Bronchial epithelial cell (primary cell): Measurements from ENCODE around the gene GSX2. TPM values are rescaled to one million over a fixed set of nuclear protein-coding genes. Genes with fewer than 3 reads are reported as not detected.

Experiments used
- DNase-seq: peaks from one replicate; pipeline ENCODE4 v3.0.0-alpha.2; 2010; ENCODE audit warnings: low read depth
- FAIRE-seq: peaks from 2 replicates; lab custom pipeline; 2011; peaks lifted over from hg19 to GRCh38; lab: Jason Lieb, UNC
- H3K27me3 ChIP-seq: 2 replicates; pipeline ENCODE4 v1.5.1; 2011; ENCODE audit warnings: low read length; ENCODE audit not compliant: control insufficient read depth, insufficient read depth
- H3K36me3 ChIP-seq: 2 replicates; pipeline ENCODE4 v1.5.1; 2011; ENCODE audit warnings: low read length; ENCODE audit not compliant: control insufficient read depth, insufficient read depth
- H3K4me3 ChIP-seq: 2 replicates; pipeline ENCODE4 v1.5.1; 2011; ENCODE audit warnings: mild to moderate bottlenecking, low read depth, low read length, control low read depth
- CTCF ChIP-seq: IDR thresholded peaks from 2 replicates; pipeline ENCODE4 v1.5.1; 2011; ENCODE audit warnings: mild to moderate bottlenecking, moderate library complexity, low read length, control low read depth, inconsistent platforms; ENCODE audit not compliant: insufficient read depth, severe bottlenecking
- total RNA-seq: library from RNA; depleted of rRNA; stranded (reverse); fragments of >200 nt; gene quantifications from 2 replicates; pipeline ENCODE4 v1.2.1, GENCODE V29; 2014

GSX2 gene
- total RNA-seq, 1 donor from 2014 or later: not detected

- H3K27me3 ChIP-seq: no peaks in the 10 kb centered on the region
- TF ChIP-seq CTCF: no peak
- H3K4me3 ChIP-seq: no peak overlapping the region
- FAIRE-seq: peak; percentile 91
- no peaks in the 10 kb centered on the region for H3K36me3 ChIP-seq
- DNase-seq: peak; percentile 97
Observed at GRCh38 chr4:54085284-54085683, 14.7 kb upstream of the GSX2 start.

- no peak for DNase-seq
- Histone ChIP-seq H3K36me3 (no peaks in the 10 kb centered on the region), H3K4me3 (no peak overlapping the region), H3K27me3 (peaks cover 14% of the 10 kb centered on the region)
- TF ChIP-seq CTCF: no peak
- no peak for FAIRE-seq
Observed at GRCh38 chr4:54089875-54090274, 10.1 kb upstream of the GSX2 start.

GRCh38 chr4:54090404-54090803, 9.6 kb upstream of the GSX2 start:
- Histone ChIP-seq H3K36me3 (no peaks in the 10 kb centered on the region), H3K4me3 (no peak overlapping the region), H3K27me3 (peaks cover 19% of the 10 kb centered on the region)
- FAIRE-seq (no peak), DNase-seq (no peak)
- no peak for TF ChIP-seq CTCF

- no peak for TF ChIP-seq CTCF
Observed at GRCh38 chr4:54090804-54091623, 8.9 kb upstream of the GSX2 start.

GRCh38 chr4:54091637-54092404, 8.1 kb upstream of the GSX2 start:
- FAIRE-seq (no peak), DNase-seq (peak; percentile 46)
- Histone ChIP-seq H3K27me3 (peaks cover 27% of the 10 kb centered on the region), H3K36me3 (no peaks in the 10 kb centered on the region), H3K4me3 (peak overlapping the region; percentile 37)
- TF ChIP-seq CTCF: no peak

More at GRCh38 chr4:54090804-54091623, 8.9 kb upstream of the GSX2 start:
- Histone ChIP-seq H3K27me3 (peaks cover 21% of the 10 kb centered on the region), H3K4me3 (peak overlapping the region; percentile 37), H3K36me3 (no peaks in the 10 kb centered on the region)
- FAIRE-seq (no peak), DNase-seq (peak; percentile 36)
